GM23338 (cell line): Measurements from ENCODE around the gene OR10A2. TPM values are rescaled to one million over a fixed set of nuclear protein-coding genes. Genes with fewer than 3 reads are reported as not detected.

Source experiments
- ATAC-seq: fragments of 200-7000 bp; cut with Tn5 transposase; 3 replicates; pipeline ENCODE4 v1.9.1; 2020
- DNase-seq: peaks from one replicate; pipeline ENCODE4 v3.0.0-alpha.2; 2015; ENCODE audit warnings: low spot score
- H2AFZ ChIP-seq: fragments of 200-600 bp; sonication (generic); 2 replicates; pipeline ENCODE4 v1.8.0; 2016; ENCODE audit warnings: antibody characterized with exemption, mild to moderate bottlenecking, moderate library complexity
- H3F3A ChIP-seq: fragments of 200-600 bp; sonication (generic); replicated peaks from 2 replicates; pipeline ENCODE4 v1.8.0; 2017; ENCODE audit warnings: antibody characterized with exemption, mixed run types, low read depth
- H3K27ac ChIP-seq: fragments of 200-600 bp; sonication (generic); 2 replicates; pipeline ENCODE4 v1.6.1; 2016; ENCODE audit warnings: low read depth
- H3K27me3 ChIP-seq: fragments of 200-600 bp; sonication (generic); 2 replicates; pipeline ENCODE4 v1.8.0; 2016; ENCODE audit warnings: mild to moderate bottlenecking, mixed run types, moderate library complexity; ENCODE audit not compliant: insufficient read depth
- H3K36me3 ChIP-seq: fragments of 200-600 bp; sonication (generic); 2 replicates; pipeline ENCODE4 v1.8.0; 2016; ENCODE audit warnings: mild to moderate bottlenecking; ENCODE audit not compliant: insufficient read depth
- H3K4me1 ChIP-seq: fragments of 200-600 bp; sonication (generic); 2 replicates; pipeline ENCODE4 v1.8.0; 2016; ENCODE audit warnings: mild to moderate bottlenecking, moderate library complexity; ENCODE audit not compliant: insufficient read depth
- H3K4me2 ChIP-seq: fragments of 200-600 bp; sonication (generic); 2 replicates; pipeline ENCODE4 v1.7.1; 2017; ENCODE audit warnings: mixed run types
- H3K4me3 ChIP-seq: fragments of 200-600 bp; sonication (generic); 2 replicates; pipeline ENCODE4 v1.6.1; 2016; ENCODE audit warnings: mixed run types
- H3K79me2 ChIP-seq: fragments of 200-600 bp; sonication (generic); replicated peaks from 2 replicates; pipeline ENCODE4 v1.8.0; 2017; ENCODE audit warnings: mild to moderate bottlenecking; ENCODE audit not compliant: insufficient read depth
- H3K9me2 ChIP-seq: fragments of 200-600 bp; sonication (generic); 2 replicates; pipeline ENCODE4 v1.8.0; 2017; ENCODE audit not compliant: insufficient read depth
- H4K20me1 ChIP-seq: fragments of 200-600 bp; sonication (generic); replicated peaks from 2 replicates; pipeline ENCODE4 v1.8.0; 2017; ENCODE audit warnings: mild to moderate bottlenecking; ENCODE audit not compliant: insufficient read depth
- H3K27ac Mint-ChIP-seq: 2 replicates; pipeline ENCODE4 v1.8.0; 2020; ENCODE audit warnings: inconsistent platforms, mild to moderate bottlenecking, moderate library complexity, mixed read lengths
- H3K27me3 Mint-ChIP-seq: 3 replicates; pipeline ENCODE4 v1.8.0; 2022; ENCODE audit warnings: low read depth, mild to moderate bottlenecking, moderate library complexity, mixed read lengths, inconsistent platforms; ENCODE audit not compliant: insufficient read depth, poor library complexity
- H3K36me3 Mint-ChIP-seq: 3 replicates; pipeline ENCODE4 v1.8.0; 2021; ENCODE audit warnings: low read depth, mild to moderate bottlenecking, inconsistent platforms, moderate library complexity, mixed read lengths
- H3K4me1 Mint-ChIP-seq: 3 replicates; pipeline ENCODE4 v1.8.0; 2020; ENCODE audit warnings: mild to moderate bottlenecking, inconsistent platforms, mixed read lengths
- H3K4me3 Mint-ChIP-seq: 3 replicates; pipeline ENCODE4 v1.8.0; 2021; ENCODE audit warnings: moderate library complexity, mild to moderate bottlenecking, inconsistent platforms, mixed read lengths
- H3K9me3 Mint-ChIP-seq: 3 replicates; pipeline ENCODE4 v1.8.0; 2020; ENCODE audit warnings: moderate library complexity, mild to moderate bottlenecking, inconsistent platforms, mixed read lengths
- CREB1 ChIP-seq: fragments of 250-450 bp; sonication (Bioruptor Pico); IDR thresholded peaks from 2 replicates; pipeline ENCODE4 v1.5.0; 2020; ENCODE audit warnings: low read depth, mild to moderate bottlenecking, moderate library complexity
- CTCF ChIP-seq, 2 experiments: fragments of 200-600 bp in 1 of 2; sonication (generic) in 1 of 2; conservative IDR thresholded peaks; 2 replicates each; pipeline versions ENCODE4 v1.5.1 to v1.6.1; 2016 to 2017; ENCODE audit warnings: antibody characterized with exemption in 2 of 2, low read depth in 2 of 2, mild to moderate bottlenecking in 2 of 2, moderate library complexity in 1 of 2
- ETS1 ChIP-seq: IDR thresholded peaks from 2 replicates; pipeline ENCODE4 v1.6.1; 2016; ENCODE audit warnings: antibody characterized with exemption
- EZH2phosphoT487 ChIP-seq: fragments of 200-600 bp; sonication (generic); IDR thresholded peaks from one replicate; pipeline ENCODE4 v1.8.1; 2018; ENCODE audit warnings: antibody characterized with exemption; ENCODE audit not compliant: unreplicated experiment
- JUNB ChIP-seq: IDR thresholded peaks from one replicate; pipeline ENCODE4 v1.6.1; 2016; ENCODE audit warnings: antibody characterized with exemption; ENCODE audit not compliant: unreplicated experiment
- NANOG ChIP-seq: IDR thresholded peaks from 2 replicates; pipeline ENCODE4 v1.6.1; 2016; ENCODE audit warnings: antibody characterized with exemption, borderline replicate concordance
- POLR2AphosphoS5 ChIP-seq: IDR thresholded peaks from 2 replicates; pipeline ENCODE4 v1.6.1; 2016; ENCODE audit warnings: antibody characterized with exemption, low read depth
- REST ChIP-seq: IDR thresholded peaks from one replicate; pipeline ENCODE4 v1.6.1; 2018; ENCODE audit warnings: antibody characterized with exemption; ENCODE audit not compliant: unreplicated experiment
- STAT1 ChIP-seq: IDR thresholded peaks from one replicate; pipeline ENCODE4 v1.6.1; 2016; ENCODE audit warnings: antibody characterized with exemption; ENCODE audit not compliant: unreplicated experiment
- ZNF114 ChIP-seq: fragments of 250-450 bp; sonication (Bioruptor Pico); IDR thresholded peaks from 2 replicates; pipeline ENCODE4 v1.5.0; 2020; ENCODE audit warnings: mild to moderate bottlenecking, moderate library complexity
- ZNF331 ChIP-seq: fragments of 250-450 bp; sonication (Bioruptor Pico); IDR thresholded peaks from 2 replicates; pipeline ENCODE4 v1.5.0; 2020; ENCODE audit warnings: low read depth, mild to moderate bottlenecking, moderate library complexity
- ZNF462 ChIP-seq: fragments of 250-450 bp; sonication (Bioruptor Pico); IDR thresholded peaks from 2 replicates; pipeline ENCODE4 v1.5.0; 2020; ENCODE audit warnings: mild to moderate bottlenecking, moderate library complexity
- polyA plus RNA-seq: library from polyadenylated mRNA; unstranded; fragments of >200 nt; fragmentation: Nextera tagmentation; extraction: Ambion mirVana; gene quantifications from 2 replicates; pipeline ENCODE4 v1.2.1, GENCODE V29; 2016
- total RNA-seq: library from RNA; depleted of rRNA; stranded (reverse); fragments of >200 nt; shearing (Covaris generic); gene quantifications from 2 replicates; pipeline ENCODE4 v1.2.3, GENCODE V29; 2014

Gene OR10A2
- total and polyA plus RNA-seq, 2 experiments from 2014 or later = 0.27 TPM; not detected in 1

GRCh38 chr11:6843670-6844069 is 19.2 kb upstream of the OR10A2 start:
- H3F3A ChIP-seq = no peaks in the 10 kb centered on the region
- DNase-seq (peak; percentile 20), ATAC-seq (no peak; the same call in 2 of the 3 replicates)
- H2AFZ ChIP-seq = peak overlapping the region; percentile 0; the same call in 1 of the 2 replicates
- no peak overlapping the region for H3K4me3 ChIP-seq
- Mint-ChIP-seq H3K27me3 (peaks cover 1% of the 10 kb centered on the region), H3K4me3 (no peak overlapping the region), H3K36me3 (0 out of 3 replicates have a peak, but pooled peaks cover 6% of the 10 kb centered on the region), H3K9me3 (peaks cover 6% of the 10 kb centered on the region), H3K4me1 (peaks cover 18% of the 10 kb centered on the region), H3K27ac (peak overlapping the region; percentile 22; the same call in 1 of the 2 replicates)
- H3K9me2 ChIP-seq = peaks cover 18% of the 10 kb centered on the region; the same call in 1 of the 2 replicates
- H3K27ac ChIP-seq = no peak overlapping the region
- TF ChIP-seq STAT1 (no peak), CREB1 (CRISPR knock-in tag) (no peak), REST (no peak), ZNF114 (no peak), EZH2phosphoT487 (no peak), ZNF331 (CRISPR knock-in tag) (no peak), CTCF (conservative IDR thresholded peaks at IDR 0.05; ENCODE audit: low read depth in 2 of 2) (no peak), ETS1 (no peak), JUNB (no peak), POLR2AphosphoS5 (no peak), ZNF462 (CRISPR knock-in tag) (no peak), NANOG (no peak)
- H3K4me2 ChIP-seq = no peak overlapping the region
- no peaks in the 10 kb centered on the region for H4K20me1 ChIP-seq
- peaks cover 15% of the 10 kb centered on the region; the same call in 1 of the 2 replicates for H3K4me1 ChIP-seq
- no peaks in the 10 kb centered on the region for H3K27me3 ChIP-seq
- no peaks in the 10 kb centered on the region for H3K79me2 ChIP-seq
- H3K36me3 ChIP-seq = no peaks in the 10 kb centered on the region
